K562 (cell line): Measurements from ENCODE around the gene HPCAL1. TPM values are rescaled to one million over a fixed set of nuclear protein-coding genes. Genes with fewer than 3 reads are reported as not detected.

ENCODE experiments used
- ATF1 ChIP-seq, 2 experiments: fragments of 450-650 bp in 1 of 2; IDR thresholded peaks; 2 replicates each; pipeline ENCODE4 v1.6.1; 2016; ENCODE audit warnings: missing compliant biosample characterization in 1 of 2, missing genetic modification characterization in 1 of 2
- MYNN ChIP-seq, 2 experiments: sonication (generic); formaldehyde crosslinking in 1 of 2; IDR thresholded peaks; 2 replicates each; pipeline versions ENCODE4 v1.5.0 to v1.6.1; 2016 to 2020; ENCODE audit warnings: antibody characterized with exemption in 1 of 2, missing genetic modification reagents in 1 of 2
- NCOA6 ChIP-seq: fragments of 450-650 bp; IDR thresholded peaks from 2 replicates; pipeline ENCODE4 v1.6.1; 2017; ENCODE audit warnings: mild to moderate bottlenecking
- POLR2A ChIP-seq: fragments of 450-650 bp; conservative IDR thresholded peaks from 2 replicates; pipeline ENCODE4 v1.6.1; 2016
- POLR2B ChIP-seq: fragments of 450-650 bp; IDR thresholded peaks from 2 replicates; pipeline ENCODE4 v1.6.1; 2018; ENCODE audit warnings: low read depth; ENCODE audit not compliant: partially characterized antibody
- TAF1 ChIP-seq: IDR thresholded peaks from 2 replicates; pipeline ENCODE4 v1.6.1; 2011; ENCODE audit warnings: mild to moderate bottlenecking, low read length, moderate library complexity; ENCODE audit not compliant: insufficient read depth, control insufficient read depth, severe bottlenecking; ENCODE audit errors: extremely low read depth
- TAF9B ChIP-seq: fragments of 450-650 bp; IDR thresholded peaks from 2 replicates; pipeline ENCODE4 v1.6.1; 2018; ENCODE audit warnings: mild to moderate bottlenecking; ENCODE audit not compliant: partially characterized antibody
- ZKSCAN8 ChIP-seq: fragments of 200-800 bp; sonication (Bioruptor generic); IDR thresholded peaks from 2 replicates; pipeline ENCODE4 v1.6.1; 2016; ENCODE audit warnings: missing genetic modification characterization, missing compliant biosample characterization
- ZNF583 ChIP-seq: fragments of 250-450 bp; sonication (Bioruptor Pico); IDR thresholded peaks from 2 replicates; pipeline ENCODE4 v1.4.0; 2020
- ZNF586 ChIP-seq: fragments of 450-650 bp; formaldehyde crosslinking; conservative IDR thresholded peaks from 2 replicates; pipeline ENCODE4 v1.4.0; 2020; ENCODE audit warnings: mild to moderate bottlenecking, moderate library complexity
- ZSCAN29 ChIP-seq: fragments of 450-650 bp; IDR thresholded peaks from 2 replicates; pipeline ENCODE4 v1.6.1; 2017
- polyA plus RNA-seq, 8 experiments: library from polyadenylated mRNA; depleted of rRNA in 4 of 8; stranded (reverse) in 5 of 8; unstranded in 3 of 8; fragments of >200 nt; fragmentation: Nextera tagmentation in 2 of 8; fragmentation: Illumina TruSeq in 1 of 8; extraction: Ambion mirVana in 2 of 8; extraction: Trizol in 1 of 8; gene quantifications; 2 replicates each; pipeline versions ENCODE4 v1.2.1 to v1.2.3, GENCODE V29; 2011 to 2014; ENCODE audit warnings: inconsistent platforms in 1 of 8, missing spikeins in 1 of 8
- total RNA-seq, 7 experiments: library from RNA; depleted of rRNA in 6 of 7; stranded (reverse); fragments of >200 nt in 6 of 7; fragmentation: Illumina TruSeq in 2 of 7; extraction: Trizol in 2 of 7; gene quantifications; 2 replicates each; pipeline versions ENCODE4 v1.2.1 to v1.2.3, GENCODE V29; 2011 to 2021; ENCODE audit warnings: low replicate concordance in 1 of 7
- TF ChIP-seq, protein P1 (sequence below): fragments of 450-650 bp; IDR thresholded peaks from 2 replicates; pipeline ENCODE4 v1.6.1; 2016
- TF ChIP-seq, protein P2 (sequence below), 2 experiments: fragments of 200-800 bp in 1 of 2; sonication (Bioruptor generic) in 1 of 2; sonication (generic) in 1 of 2; formaldehyde crosslinking in 1 of 2; IDR thresholded peaks in 1 of 2; conservative IDR thresholded peaks in 1 of 2; 2 replicates each; pipeline versions ENCODE4 v1.5.0 to v1.6.1; 2016 to 2020; ENCODE audit warnings: missing compliant biosample characterization in 1 of 2, missing genetic modification characterization in 1 of 2, missing genetic modification reagents in 1 of 2
- TF ChIP-seq, protein P3 (sequence below): fragments of 200-800 bp; sonication (Bioruptor generic); IDR thresholded peaks from 2 replicates; pipeline ENCODE4 v1.6.1; 2016; ENCODE audit warnings: missing genetic modification characterization, missing compliant biosample characterization
- TF ChIP-seq, protein P4 (sequence below), 2 experiments: fragments of 250-450 bp in 1 of 2; fragments of 450-650 bp in 1 of 2; sonication (Bioruptor Pico) in 1 of 2; IDR thresholded peaks; 2 replicates each; pipeline versions ENCODE4 v1.6.1 to v1.8.0; 2016 to 2021; ENCODE audit warnings: mild to moderate bottlenecking in 2 of 2, moderate library complexity in 2 of 2, missing compliant biosample characterization in 1 of 2, missing genetic modification characterization in 1 of 2
- TF ChIP-seq, protein P5 (sequence below): fragments of 250-450 bp; sonication (Bioruptor Pico); IDR thresholded peaks from 2 replicates; pipeline ENCODE4 v1.8.0; 2022; ENCODE audit warnings: inconsistent platforms, mild to moderate bottlenecking, moderate library complexity, borderline replicate concordance

Gene HPCAL1
- total and polyA plus RNA-seq, 9 of the 15 experiments (the other 6 are each of a cell fraction or from before 2014, with no cell fraction given) = 2.7 to 65.5 (median 23.9) TPM

DNA sequence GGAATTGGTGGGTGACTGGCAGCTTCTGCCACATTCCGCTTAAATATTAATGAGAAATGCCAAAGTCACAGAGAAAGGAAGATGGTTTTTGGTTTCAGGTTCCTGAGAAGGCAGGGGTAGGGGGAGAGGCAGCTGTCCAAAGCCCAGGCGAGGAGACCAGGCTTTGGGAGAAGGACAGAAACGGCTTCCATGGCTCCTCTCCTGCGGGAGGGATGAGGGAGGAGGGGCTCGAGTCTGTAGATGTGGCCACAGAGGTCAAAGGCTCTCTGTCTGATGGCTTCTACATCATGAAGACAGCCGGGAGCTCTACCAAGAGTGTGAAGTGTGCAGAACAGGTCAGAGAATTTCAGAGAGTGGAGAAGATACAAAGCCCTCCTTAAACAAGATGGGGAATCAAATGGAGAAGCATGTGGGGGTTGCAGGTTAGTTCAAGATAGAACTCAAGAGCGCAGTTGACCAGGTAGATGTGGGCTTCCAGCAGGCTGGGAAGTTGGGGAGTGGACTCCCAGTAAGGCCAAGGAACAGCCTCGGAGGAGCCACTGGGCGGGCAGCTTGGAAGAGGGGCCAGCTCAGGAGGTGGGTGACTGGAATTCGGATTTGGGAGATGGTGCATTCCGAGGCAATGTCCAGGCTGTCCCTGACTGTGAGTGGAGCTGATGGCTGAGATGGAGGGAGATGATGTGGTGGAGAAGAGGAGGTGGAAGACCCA, 23.8 kb upstream of the HPCAL1 start (continued):
- TF ChIP-seq, protein P1, sequence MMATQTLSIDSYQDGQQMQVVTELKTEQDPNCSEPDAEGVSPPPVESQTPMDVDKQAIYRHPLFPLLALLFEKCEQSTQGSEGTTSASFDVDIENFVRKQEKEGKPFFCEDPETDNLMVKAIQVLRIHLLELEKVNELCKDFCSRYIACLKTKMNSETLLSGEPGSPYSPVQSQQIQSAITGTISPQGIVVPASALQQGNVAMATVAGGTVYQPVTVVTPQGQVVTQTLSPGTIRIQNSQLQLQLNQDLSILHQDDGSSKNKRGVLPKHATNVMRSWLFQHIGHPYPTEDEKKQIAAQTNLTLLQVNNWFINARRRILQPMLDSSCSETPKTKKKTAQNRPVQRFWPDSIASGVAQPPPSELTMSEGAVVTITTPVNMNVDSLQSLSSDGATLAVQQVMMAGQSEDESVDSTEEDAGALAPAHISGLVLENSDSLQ = peak; percentile 75
- TF ChIP-seq, protein P2, sequence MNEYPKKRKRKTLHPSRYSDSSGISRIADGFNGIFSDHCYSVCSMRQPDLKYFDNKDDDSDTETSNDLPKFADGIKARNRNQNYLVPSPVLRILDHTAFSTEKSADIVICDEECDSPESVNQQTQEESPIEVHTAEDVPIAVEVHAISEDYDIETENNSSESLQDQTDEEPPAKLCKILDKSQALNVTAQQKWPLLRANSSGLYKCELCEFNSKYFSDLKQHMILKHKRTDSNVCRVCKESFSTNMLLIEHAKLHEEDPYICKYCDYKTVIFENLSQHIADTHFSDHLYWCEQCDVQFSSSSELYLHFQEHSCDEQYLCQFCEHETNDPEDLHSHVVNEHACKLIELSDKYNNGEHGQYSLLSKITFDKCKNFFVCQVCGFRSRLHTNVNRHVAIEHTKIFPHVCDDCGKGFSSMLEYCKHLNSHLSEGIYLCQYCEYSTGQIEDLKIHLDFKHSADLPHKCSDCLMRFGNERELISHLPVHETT (CRISPR knock-in tag; conservative IDR thresholded peaks at IDR 0.05 in 1 of 2, IDR thresholded peaks at IDR 0.05 in 1 of 2) = peak in 1 of 2 experiments; percentile 76; a peak in 2 of 4 replicates
- TF ChIP-seq NCOA6 (no peak), TAF1 (peak; percentile 5), ZSCAN29 (no peak), POLR2A (peak; percentile 78), ZNF583 (0 out of 2 replicates have a peak, but pooled peaks have one; percentile 8), TAF9B (peak; percentile 9), ZKSCAN8 (0 out of 2 replicates have a peak, but pooled peaks have one; percentile 16), ZNF586 (CRISPR knock-in tag) (no peak), ATF1 (CRISPR knock-in tag; IDR thresholded peaks at IDR 0.05) (no peak), ATF1 (tag; IDR thresholded peaks at IDR 0.05) (0 out of 2 replicates have a peak, but pooled peaks have one; percentile 8), POLR2B (peak; percentile 71), MYNN (IDR thresholded peaks at IDR 0.05) (no peak), MYNN (CRISPR knock-in tag; IDR thresholded peaks at IDR 0.05) (no peak)
- TF ChIP-seq, protein P3, sequence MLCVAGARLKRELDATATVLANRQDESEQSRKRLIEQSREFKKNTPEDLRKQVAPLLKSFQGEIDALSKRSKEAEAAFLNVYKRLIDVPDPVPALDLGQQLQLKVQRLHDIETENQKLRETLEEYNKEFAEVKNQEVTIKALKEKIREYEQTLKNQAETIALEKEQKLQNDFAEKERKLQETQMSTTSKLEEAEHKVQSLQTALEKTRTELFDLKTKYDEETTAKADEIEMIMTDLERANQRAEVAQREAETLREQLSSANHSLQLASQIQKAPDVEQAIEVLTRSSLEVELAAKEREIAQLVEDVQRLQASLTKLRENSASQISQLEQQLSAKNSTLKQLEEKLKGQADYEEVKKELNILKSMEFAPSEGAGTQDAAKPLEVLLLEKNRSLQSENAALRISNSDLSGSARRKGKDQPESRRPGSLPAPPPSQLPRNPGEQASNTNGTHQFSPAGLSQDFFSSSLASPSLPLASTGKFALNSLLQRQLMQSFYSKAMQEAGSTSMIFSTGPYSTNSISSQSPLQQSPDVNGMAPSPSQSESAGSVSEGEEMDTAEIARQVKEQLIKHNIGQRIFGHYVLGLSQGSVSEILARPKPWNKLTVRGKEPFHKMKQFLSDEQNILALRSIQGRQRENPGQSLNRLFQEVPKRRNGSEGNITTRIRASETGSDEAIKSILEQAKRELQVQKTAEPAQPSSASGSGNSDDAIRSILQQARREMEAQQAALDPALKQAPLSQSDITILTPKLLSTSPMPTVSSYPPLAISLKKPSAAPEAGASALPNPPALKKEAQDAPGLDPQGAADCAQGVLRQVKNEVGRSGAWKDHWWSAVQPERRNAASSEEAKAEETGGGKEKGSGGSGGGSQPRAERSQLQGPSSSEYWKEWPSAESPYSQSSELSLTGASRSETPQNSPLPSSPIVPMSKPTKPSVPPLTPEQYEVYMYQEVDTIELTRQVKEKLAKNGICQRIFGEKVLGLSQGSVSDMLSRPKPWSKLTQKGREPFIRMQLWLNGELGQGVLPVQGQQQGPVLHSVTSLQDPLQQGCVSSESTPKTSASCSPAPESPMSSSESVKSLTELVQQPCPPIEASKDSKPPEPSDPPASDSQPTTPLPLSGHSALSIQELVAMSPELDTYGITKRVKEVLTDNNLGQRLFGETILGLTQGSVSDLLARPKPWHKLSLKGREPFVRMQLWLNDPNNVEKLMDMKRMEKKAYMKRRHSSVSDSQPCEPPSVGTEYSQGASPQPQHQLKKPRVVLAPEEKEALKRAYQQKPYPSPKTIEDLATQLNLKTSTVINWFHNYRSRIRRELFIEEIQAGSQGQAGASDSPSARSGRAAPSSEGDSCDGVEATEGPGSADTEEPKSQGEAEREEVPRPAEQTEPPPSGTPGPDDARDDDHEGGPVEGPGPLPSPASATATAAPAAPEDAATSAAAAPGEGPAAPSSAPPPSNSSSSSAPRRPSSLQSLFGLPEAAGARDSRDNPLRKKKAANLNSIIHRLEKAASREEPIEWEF (CRISPR knock-in tag) = no peak
- TF ChIP-seq, protein P4, sequence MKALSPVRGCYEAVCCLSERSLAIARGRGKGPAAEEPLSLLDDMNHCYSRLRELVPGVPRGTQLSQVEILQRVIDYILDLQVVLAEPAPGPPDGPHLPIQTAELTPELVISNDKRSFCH (CRISPR knock-in tag; IDR thresholded peaks at IDR 0.05) = no peak
- TF ChIP-seq, protein P4 (tag; IDR thresholded peaks at IDR 0.05) = no peak
- TF ChIP-seq, protein P5, sequence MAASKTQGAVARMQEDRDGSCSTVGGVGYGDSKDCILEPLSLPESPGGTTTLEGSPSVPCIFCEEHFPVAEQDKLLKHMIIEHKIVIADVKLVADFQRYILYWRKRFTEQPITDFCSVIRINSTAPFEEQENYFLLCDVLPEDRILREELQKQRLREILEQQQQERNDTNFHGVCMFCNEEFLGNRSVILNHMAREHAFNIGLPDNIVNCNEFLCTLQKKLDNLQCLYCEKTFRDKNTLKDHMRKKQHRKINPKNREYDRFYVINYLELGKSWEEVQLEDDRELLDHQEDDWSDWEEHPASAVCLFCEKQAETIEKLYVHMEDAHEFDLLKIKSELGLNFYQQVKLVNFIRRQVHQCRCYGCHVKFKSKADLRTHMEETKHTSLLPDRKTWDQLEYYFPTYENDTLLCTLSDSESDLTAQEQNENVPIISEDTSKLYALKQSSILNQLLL (CRISPR knock-in tag) = no peak
